ENCODE data around the gene MAP3K19.

The MAP3K19 gene

GRCh38 chr2:134926231-134926931 lies 120.9 kb downstream of the MAP3K19 start:
- Histone ChIP-seq H3K36me3 (ENCODE audit: insufficient read depth, low read length) (peaks cover 58% of the 10 kb centered on the region), H2AFZ (ENCODE audit: low read depth, low read length) (no peak overlapping the region), H3K4me1 (ENCODE audit: insufficient read depth, low read length) (peaks cover 44% of the 10 kb centered on the region), H3K4me3 (ENCODE audit: low read depth in 1 of 2, low read length in 2 of 2) (no peak overlapping the region), H3K9ac (ENCODE audit: low read depth, low read length) (no peak overlapping the region), H3K9me3 (ENCODE audit: insufficient read depth, low read length, severe bottlenecking) (no peaks in the 10 kb centered on the region), H3K27ac (ENCODE audit: low read length) (no peak overlapping the region), H4K20me1 (ENCODE audit: insufficient read depth, low read length) (peaks cover 96% of the 10 kb centered on the region), H3K79me2 (ENCODE audit: insufficient read depth, low read length) (peaks cover 100% of the 10 kb centered on the region), H3K27me3 (ENCODE audit: insufficient read depth, low read length, poor library complexity) (no peaks in the 10 kb centered on the region), H3K4me2 (ENCODE audit: insufficient read depth, low read length) (peak overlapping the region; percentile 32; the same call in 1 of the 2 replicates)
- TF ChIP-seq CTCF (IDR thresholded peaks at IDR 0.05; ENCODE audit: borderline replicate concordance, extremely low read depth, low read length, poor library complexity, severe bottlenecking) (no peak), EZH2 (IDR thresholded peaks at IDR 0.05; ENCODE audit: borderline replicate concordance, low read depth, low read length, severe bottlenecking) (no peak)
- ATAC-seq (ENCODE audit: insufficient read depth, low read depth) (no peak), DNase-seq (no peak)

DNA sequence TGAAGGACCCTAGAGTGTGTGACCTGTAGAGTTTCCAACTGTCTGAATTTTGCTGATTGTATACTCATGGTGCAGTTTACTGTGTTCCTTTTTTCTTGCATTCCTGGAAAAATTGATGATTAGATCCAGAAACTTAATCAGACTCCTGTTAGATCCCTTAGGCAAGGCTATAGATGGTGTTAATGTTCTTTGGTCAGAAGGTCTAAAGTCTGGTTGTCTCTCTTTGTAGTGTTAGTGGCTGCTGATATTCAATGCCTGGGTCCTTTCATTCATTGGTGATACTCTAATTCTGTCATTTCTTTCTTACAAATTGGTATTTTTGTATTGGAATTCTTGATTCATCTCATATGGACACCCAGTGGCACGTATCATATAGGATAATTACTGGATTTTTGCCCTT lies 122.3 kb downstream of the MAP3K19 start:
- Histone ChIP-seq H3K27ac (ENCODE audit: low read length) (no peak overlapping the region), H3K4me1 (ENCODE audit: insufficient read depth, low read length) (peaks cover 59% of the 10 kb centered on the region), H3K4me2 (ENCODE audit: insufficient read depth, low read length) (peak overlapping the region; percentile 29; the same call in 1 of the 2 replicates), H4K20me1 (ENCODE audit: insufficient read depth, low read length) (peaks cover 95% of the 10 kb centered on the region), H3K36me3 (ENCODE audit: insufficient read depth, low read length) (peaks cover 53% of the 10 kb centered on the region), H2AFZ (ENCODE audit: low read depth, low read length) (no peak overlapping the region), H3K4me3 (ENCODE audit: low read depth in 1 of 2, low read length in 2 of 2) (no peak overlapping the region), H3K27me3 (ENCODE audit: insufficient read depth, low read length, poor library complexity) (no peaks in the 10 kb centered on the region), H3K9ac (ENCODE audit: low read depth, low read length) (no peak overlapping the region), H3K79me2 (ENCODE audit: insufficient read depth, low read length) (peaks cover 100% of the 10 kb centered on the region), H3K9me3 (ENCODE audit: insufficient read depth, low read length, severe bottlenecking) (no peaks in the 10 kb centered on the region)
- DNase-seq (no peak), ATAC-seq (ENCODE audit: insufficient read depth, low read depth) (no peak)
- TF ChIP-seq CTCF (IDR thresholded peaks at IDR 0.05; ENCODE audit: borderline replicate concordance, extremely low read depth, low read length, poor library complexity, severe bottlenecking) = no peak
- TF ChIP-seq EZH2 (IDR thresholded peaks at IDR 0.05; ENCODE audit: borderline replicate concordance, low read depth, low read length, severe bottlenecking) = no peak

GRCh38 chr2:134919341-134920210 lies 127.7 kb downstream of the MAP3K19 start:
- Histone ChIP-seq H3K4me2 (ENCODE audit: insufficient read depth, low read length) (peak overlapping the region; percentile 75), H3K27ac (ENCODE audit: low read length) (peak overlapping the region; percentile 95), H3K9me3 (ENCODE audit: insufficient read depth, low read length, severe bottlenecking) (no peaks in the 10 kb centered on the region), H4K20me1 (ENCODE audit: insufficient read depth, low read length) (peaks cover 43% of the 10 kb centered on the region), H3K79me2 (ENCODE audit: insufficient read depth, low read length) (peaks cover 59% of the 10 kb centered on the region), H2AFZ (ENCODE audit: low read depth, low read length) (peak overlapping the region; percentile 93), H3K9ac (ENCODE audit: low read depth, low read length) (peak overlapping the region; percentile 94), H3K4me1 (ENCODE audit: insufficient read depth, low read length) (peaks cover 51% of the 10 kb centered on the region), H3K27me3 (ENCODE audit: insufficient read depth, low read length, poor library complexity) (no peaks in the 10 kb centered on the region), H3K36me3 (ENCODE audit: insufficient read depth, low read length) (peaks cover 28% of the 10 kb centered on the region), H3K4me3 (ENCODE audit: low read depth in 1 of 2, low read length in 2 of 2) (peak overlapping the region; percentile 74 to 87)
- TF ChIP-seq CTCF (IDR thresholded peaks at IDR 0.05; ENCODE audit: borderline replicate concordance, extremely low read depth, low read length, poor library complexity, severe bottlenecking) (no peak), EZH2 (IDR thresholded peaks at IDR 0.05; ENCODE audit: borderline replicate concordance, low read depth, low read length, severe bottlenecking) (no peak)
- ATAC-seq (ENCODE audit: insufficient read depth, low read depth) = no peak
- peak; percentile 54 for DNase-seq

All from DND-41 (cell line).